Adrenal gland (tissue), 12 donors: ENCODE results near the gene OSBPL2. TPM values are rescaled to one million over a fixed set of nuclear protein-coding genes. Genes with fewer than 3 reads are reported as not detected.

ENCODE experiments used
- DNase-seq, 7 donors: peaks; one replicate each; pipeline ENCODE4 v3.0.0-alpha.2; 2019 to 2020
- H3K27ac ChIP-seq, 5 donors: fragments of 200-600 bp; sonication (generic) in 4 of 5; 1 replicate in 3 of 5; 2 replicates in 2 of 5; pipeline versions ENCODE4 v1.5.1 to v1.8.0; 2016 to 2020; ENCODE audit warnings: mild to moderate bottlenecking in 1 of 5
- H3K27me3 ChIP-seq: fragments of 200-600 bp; 2 replicates; pipeline ENCODE4 v1.8.0; 2021
- H3K36me3 ChIP-seq, 2 donors: fragments of 200-600 bp; replicated peaks in 1 of 2; 1 replicate in 1 of 2; 2 replicates in 1 of 2; pipeline versions ENCODE4 v1.5.1 to v1.8.0; 2018 to 2022
- H3K4me1 ChIP-seq, 2 donors: fragments of 200-600 bp; replicated peaks in 1 of 2; 1 replicate in 1 of 2; 2 replicates in 1 of 2; pipeline versions ENCODE4 v1.5.1 to v1.8.0; 2018 to 2021
- H3K4me3 ChIP-seq, 4 donors: fragments of 200-600 bp; sonication (generic) in 3 of 4; one replicate each; pipeline ENCODE4 v1.5.1; 2016 to 2018
- H3K9me3 ChIP-seq, 3 donors: fragments of 200-600 bp; sonication (generic) in 1 of 3; replicated peaks in 1 of 3; 1 replicate in 2 of 3; 2 replicates in 1 of 3; pipeline versions ENCODE4 v1.5.1 to v1.8.0; 2016 to 2021
- POLR2A ChIP-seq, 2 donors: fragments of 450-650 bp; IDR thresholded peaks; one replicate each; pipeline ENCODE4 v1.6.1; 2017; ENCODE audit warnings: antibody characterized with exemption in 2 of 2, mild to moderate bottlenecking in 2 of 2, moderate library complexity in 1 of 2
- WGBS, 4 donors: extraction: QIAGEN DNeasy Blood & Tissue Kit in 2 of 4; methylation state at CpG; one replicate each; pipeline versions ENCODE4 v1.1.5 to v1.1.7; 2013 to 2017; 5-methylcytosine and 5-hydroxymethylcytosine counted together
- intact Hi-C, 2 donors: fragments of 100-400 bp; cut with DNase I; formaldehyde crosslinking; loops; one replicate each; pipeline versions ENCODE4 v1.14.1 to v1.15.0; 2022 to 2023
- polyA plus RNA-seq, 3 donors: library from polyadenylated mRNA; stranded (reverse); fragments of 200-250 nt in 2 of 3; fragments of 350-450 nt in 1 of 3; fragmentation: Illumina TruSeq in 1 of 3; extraction: RNeasy Lipid Tissue Mini Kit (QIAGEN cat#74804) in 1 of 3; gene quantifications; one replicate each; pipeline ENCODE4 v1.2.3, GENCODE V29; 2013 to 2014
- total RNA-seq, 9 donors: library from RNA; depleted of rRNA in 4 of 9; stranded (reverse); fragments of >200 nt in 4 of 9; fragments of 120-200 nt in 1 of 9; fragmentation: NEBNext Ultra II Directional in 1 of 9; extraction: Animal tissue kit (Norgen Biotek cat#: 25700) in 1 of 9; gene quantifications; one replicate each; pipeline versions ENCODE4 v1.1.0 to v1.2.4, GENCODE V29; 2013 to 2023
- TF ChIP-seq, protein P1 (sequence below), 6 experiments: fragments of 450-650 bp in 4 of 6; fragments of 200-600 bp in 2 of 6; sonication (generic) in 1 of 6; IDR thresholded peaks; 1 replicate in 5 of 6; 2 replicates in 1 of 6; pipeline versions ENCODE4 v1.5.1 to v1.8.0; 2016 to 2021; ENCODE audit warnings: antibody characterized with exemption in 6 of 6, mild to moderate bottlenecking in 2 of 6, moderate library complexity in 1 of 6
- donor health status: healthy with polysubstance abuse.
- donor health status: Bipolar disorder and iron deficiency.
- donor health status: DM: yes; HTN: yes; CAD: no.
- donor health status: DM: no; HTN: no; CAD: no.
- donor health status: DM: no; HTN: no; CAD: no.
- donor health status: DM: yes; HTN: yes; CAD: no.

The OSBPL2 gene
- total and polyA plus RNA-seq, 12 donors = 13.8 to 96.7 (median 37.4) TPM

DNA sequence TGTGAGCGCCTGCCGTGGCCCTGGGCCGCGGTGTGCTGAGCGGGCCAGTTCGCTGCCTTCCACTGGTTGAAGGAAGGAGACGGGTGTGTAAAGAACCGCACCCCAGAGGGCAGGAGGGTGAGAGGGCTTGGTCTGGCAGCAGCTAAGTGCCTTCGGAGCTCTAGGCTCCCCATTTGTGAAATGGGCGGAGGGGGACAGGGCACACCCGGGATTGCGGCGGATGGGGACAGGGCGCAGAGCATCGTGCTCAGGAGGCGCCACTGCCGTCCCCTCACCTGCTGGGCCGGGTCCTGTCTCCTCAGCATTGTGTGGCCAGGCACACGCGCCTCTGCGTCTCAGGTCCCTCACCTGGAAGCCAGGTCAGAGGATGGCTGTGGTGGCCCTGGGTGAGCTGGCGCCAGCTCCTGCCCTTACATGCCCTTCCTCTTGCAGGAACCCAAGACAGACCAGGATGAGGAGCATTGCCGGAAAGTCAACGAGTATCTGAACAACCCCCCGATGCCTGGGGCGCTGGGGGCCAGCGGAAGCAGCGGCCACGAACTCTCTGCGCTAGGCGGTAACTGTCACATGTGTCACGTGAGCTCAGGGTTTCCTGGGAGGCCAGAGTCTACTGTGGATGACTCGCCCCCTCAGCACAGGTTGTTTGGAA lies 67.6 kb downstream of the OSBPL2 start:
- TF ChIP-seq POLR2A (IDR thresholded peaks at IDR 0.05) = no peak
- TF ChIP-seq, protein P1, sequence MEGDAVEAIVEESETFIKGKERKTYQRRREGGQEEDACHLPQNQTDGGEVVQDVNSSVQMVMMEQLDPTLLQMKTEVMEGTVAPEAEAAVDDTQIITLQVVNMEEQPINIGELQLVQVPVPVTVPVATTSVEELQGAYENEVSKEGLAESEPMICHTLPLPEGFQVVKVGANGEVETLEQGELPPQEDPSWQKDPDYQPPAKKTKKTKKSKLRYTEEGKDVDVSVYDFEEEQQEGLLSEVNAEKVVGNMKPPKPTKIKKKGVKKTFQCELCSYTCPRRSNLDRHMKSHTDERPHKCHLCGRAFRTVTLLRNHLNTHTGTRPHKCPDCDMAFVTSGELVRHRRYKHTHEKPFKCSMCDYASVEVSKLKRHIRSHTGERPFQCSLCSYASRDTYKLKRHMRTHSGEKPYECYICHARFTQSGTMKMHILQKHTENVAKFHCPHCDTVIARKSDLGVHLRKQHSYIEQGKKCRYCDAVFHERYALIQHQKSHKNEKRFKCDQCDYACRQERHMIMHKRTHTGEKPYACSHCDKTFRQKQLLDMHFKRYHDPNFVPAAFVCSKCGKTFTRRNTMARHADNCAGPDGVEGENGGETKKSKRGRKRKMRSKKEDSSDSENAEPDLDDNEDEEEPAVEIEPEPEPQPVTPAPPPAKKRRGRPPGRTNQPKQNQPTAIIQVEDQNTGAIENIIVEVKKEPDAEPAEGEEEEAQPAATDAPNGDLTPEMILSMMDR (IDR thresholded peaks at IDR 0.05) = no peak
- Histone ChIP-seq H3K27ac (peak overlapping the region in 3 of 5 donors; percentile 34 to 98 (median 97)), H3K4me3 (no peak overlapping the region), H3K27me3 (no peaks in the 10 kb centered on the region), H3K9me3 (no peaks in the 10 kb centered on the region), H3K4me1 (peaks cover 26 to 36% of the 10 kb centered on the region in 2 donors), H3K36me3 (peaks cover 0 to 63% of the 10 kb centered on the region in 2 donors)
- no peak for DNase-seq
- intact Hi-C loops = loop anchor here (10.0 kb wide), 3 partner anchors 49 to 489 kb away; partner anchors contain the start of gene MRGBP (in 1 of the 2)
- 71 to 81% (median 80%) methylated on average over 14 to 33 of the region's 33 CpGs for WGBS, 4 donors

DNA sequence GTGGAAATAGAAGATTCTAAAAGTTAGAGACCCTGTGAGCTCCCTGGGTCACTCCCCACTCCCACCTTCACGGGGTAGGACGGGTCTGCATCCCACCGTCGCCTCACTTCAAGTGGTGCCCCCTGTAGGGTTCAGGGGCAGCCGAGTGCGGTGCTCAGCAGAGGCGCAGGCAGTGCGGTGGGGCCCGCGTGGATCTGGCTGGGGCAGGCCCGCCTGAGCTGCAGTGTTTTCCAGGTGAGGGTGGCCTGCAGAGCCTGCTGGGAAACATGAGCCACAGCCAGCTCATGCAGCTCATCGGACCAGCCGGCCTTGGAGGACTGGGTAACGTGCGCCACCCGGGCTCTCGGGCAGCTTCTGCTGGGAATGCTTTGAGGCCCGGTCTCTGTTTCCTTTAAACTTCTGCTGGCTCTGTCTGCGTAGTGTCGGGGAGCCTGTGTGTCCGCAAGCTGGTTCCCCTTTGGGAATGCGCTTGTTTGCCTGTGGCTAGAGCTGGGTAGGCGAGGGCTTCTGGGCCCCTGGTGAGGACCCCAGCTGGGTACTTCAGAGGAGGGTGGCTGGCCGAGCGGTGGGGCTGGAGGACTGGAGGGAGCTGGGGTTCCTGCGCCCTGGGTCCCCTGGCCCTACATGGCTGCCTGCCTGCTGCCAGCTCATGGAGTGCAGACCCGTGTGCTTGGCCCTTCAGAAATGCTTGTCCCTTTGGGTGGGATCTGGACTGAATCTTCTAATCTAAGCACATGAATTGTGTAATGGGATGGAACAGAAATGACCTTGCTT lies 68.3 kb downstream of the OSBPL2 start:
- peaks cover 26 to 36% of the 10 kb centered on the region in 2 donors for H3K4me1 ChIP-seq
- H3K36me3 ChIP-seq = peaks cover 0 to 70% of the 10 kb centered on the region in 2 donors
- H3K27ac ChIP-seq = peak overlapping the region in 1 of 5 donors; percentile 10
- intact Hi-C loops = loop anchor here (10.0 kb wide), 3 partner anchors 48 to 488 kb away; partner anchors contain the start of gene MRGBP (in 1 of the 2)
- 88 to 93% (median 90%) methylated on average over 6 to 27 of the region's 27 CpGs for WGBS, 4 donors
- DNase-seq = no peak
- no peaks in the 10 kb centered on the region for H3K27me3 ChIP-seq
- H3K9me3 ChIP-seq = no peaks in the 10 kb centered on the region
- TF ChIP-seq POLR2A (IDR thresholded peaks at IDR 0.05) = no peak
- TF ChIP-seq, protein P1 (IDR thresholded peaks at IDR 0.05) = no peak
- no peak overlapping the region for H3K4me3 ChIP-seq

DNA sequence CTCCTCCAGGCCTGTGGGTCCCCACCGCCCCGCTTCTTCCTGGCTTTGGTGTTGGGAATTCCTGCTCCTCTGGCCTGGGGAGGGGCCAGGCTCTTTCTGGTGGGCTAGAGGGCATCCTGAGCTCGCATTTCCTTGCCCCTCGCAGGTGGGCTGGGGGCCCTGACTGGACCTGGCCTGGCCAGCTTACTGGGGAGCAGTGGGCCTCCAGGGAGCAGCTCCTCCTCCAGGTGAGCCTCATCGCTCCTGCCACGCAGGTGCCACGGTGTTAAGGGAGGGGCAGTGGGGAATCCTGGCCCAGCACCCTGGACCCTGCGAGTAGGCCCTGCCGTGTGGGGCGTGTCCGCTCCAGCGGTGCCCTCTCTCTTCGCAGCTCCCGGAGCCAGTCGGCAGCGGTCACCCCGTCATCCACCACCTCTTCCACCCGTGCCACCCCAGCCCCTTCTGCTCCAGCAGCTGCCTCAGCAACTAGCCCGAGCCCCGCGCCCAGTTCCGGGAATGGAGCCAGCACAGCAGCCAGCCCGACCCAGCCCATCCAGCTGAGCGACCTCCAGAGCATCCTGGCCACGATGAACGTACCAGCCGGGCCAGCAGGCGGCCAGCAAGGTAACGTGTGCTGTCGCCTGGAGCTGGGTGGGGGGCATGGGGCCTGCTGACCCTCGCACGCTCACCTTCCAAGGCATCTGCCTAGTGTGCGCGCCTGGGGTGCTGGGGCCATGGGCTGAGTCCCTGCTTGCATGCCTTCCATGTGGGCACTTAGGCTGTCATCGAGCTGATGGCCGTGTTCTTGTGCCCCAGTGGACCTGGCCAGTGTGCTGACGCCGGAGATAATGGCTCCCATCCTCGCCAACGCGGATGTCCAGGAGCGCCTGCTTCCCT lies 69.1 kb downstream of the OSBPL2 start:
- H3K9me3 ChIP-seq = no peaks in the 10 kb centered on the region
- peaks cover 26 to 36% of the 10 kb centered on the region in 2 donors for H3K4me1 ChIP-seq
- no peak for DNase-seq
- WGBS, 4 donors = 70 to 76% (median 72%) methylated on average over 25 to 42 of the region's 42 CpGs
- no peak overlapping the region for H3K4me3 ChIP-seq
- intact Hi-C loops = loop anchor here (10.0 kb wide), 3 partner anchors 47 to 487 kb away; partner anchors contain the start of gene MRGBP (in 1 of the 2)
- TF ChIP-seq, protein P1 (IDR thresholded peaks at IDR 0.05) = no peak
- TF ChIP-seq POLR2A (IDR thresholded peaks at IDR 0.05) = no peak
- H3K27ac ChIP-seq = peak overlapping the region in 1 of 5 donors; percentile 55
- H3K27me3 ChIP-seq = no peaks in the 10 kb centered on the region
- peaks cover 0 to 78% of the 10 kb centered on the region in 2 donors for H3K36me3 ChIP-seq
